ENCODE measurements around the gene BMAL1.

GRCh38 chr11:13386567-13386966 is 109.0 kb downstream of the BMAL1 start:
- no peak for TF ChIP-seq BACH2 (CRISPR knock-in tag; IDR thresholded peaks at IDR 0.05; ENCODE audit: borderline replicate concordance)
- no peak for TF ChIP-seq PATZ1 (CRISPR knock-in tag; IDR thresholded peaks at IDR 0.05; ENCODE audit: borderline replicate concordance)
